ENCODE data around the gene PITX1. TPM values are rescaled to one million over a fixed set of nuclear protein-coding genes. Genes with fewer than 3 reads are reported as not detected.

The PITX1 gene
- total RNA-seq, 2 donors from 2014 or later = 1.3 to 2.4 TPM

DNA sequence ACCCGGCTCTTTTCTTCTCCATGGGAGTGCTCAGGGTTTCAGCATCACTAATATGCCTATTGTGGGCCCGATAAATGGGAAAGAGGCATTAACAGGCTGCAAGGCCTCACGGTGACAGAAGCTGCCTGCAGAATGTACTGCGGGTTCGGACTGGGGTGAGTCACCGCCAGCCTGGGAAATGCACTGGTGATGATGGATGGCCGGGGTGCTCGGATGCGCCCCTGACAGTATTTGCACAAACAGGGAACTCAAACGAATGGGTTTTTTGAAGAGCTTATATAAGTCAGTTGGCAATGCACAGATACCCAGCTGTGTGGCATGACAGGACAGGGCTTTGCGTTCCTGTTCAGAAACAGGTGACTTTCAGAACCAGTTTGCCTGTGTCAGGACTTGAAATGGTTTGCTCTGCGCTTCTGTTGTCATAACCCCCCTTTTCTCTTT, 42.0 kb upstream of the PITX1 start:
- H3K9ac ChIP-seq (ENCODE audit: extremely low read depth, low read length, poor library complexity, severe bottlenecking) = no peak overlapping the region
- no peak overlapping the region for H3K27ac ChIP-seq (ENCODE audit: low read depth, low read length)
- peaks cover 8% of the 10 kb centered on the region for H3K27me3 Mint-ChIP-seq (ENCODE audit: insufficient read depth)
- H3K27ac Mint-ChIP-seq = no peak overlapping the region
- H3K36me3 Mint-ChIP-seq (ENCODE audit: low read depth) = no peaks in the 10 kb centered on the region
- 90 to 94% methylated on average over 5 to 12 of the region's 12 CpGs for WGBS, 2 experiments (ENCODE audit: insufficient coverage in 1 of 2, insufficient read length in 1 of 2)
- peaks cover 22% of the 10 kb centered on the region for H3K4me1 Mint-ChIP-seq
- no peaks in the 10 kb centered on the region for H3K27me3 ChIP-seq (ENCODE audit: control insufficient read depth, insufficient read depth, low read length, poor library complexity, severe bottlenecking)
- no peak overlapping the region for H3K4me3 Mint-ChIP-seq
- no peaks in the 10 kb centered on the region for H3K36me3 ChIP-seq (ENCODE audit: control insufficient read depth, insufficient read depth, low read length)
- peaks cover 20% of the 10 kb centered on the region for H3K4me1 ChIP-seq (ENCODE audit: control insufficient read depth, insufficient read depth, low read length)
- TF ChIP-seq, protein P1, sequence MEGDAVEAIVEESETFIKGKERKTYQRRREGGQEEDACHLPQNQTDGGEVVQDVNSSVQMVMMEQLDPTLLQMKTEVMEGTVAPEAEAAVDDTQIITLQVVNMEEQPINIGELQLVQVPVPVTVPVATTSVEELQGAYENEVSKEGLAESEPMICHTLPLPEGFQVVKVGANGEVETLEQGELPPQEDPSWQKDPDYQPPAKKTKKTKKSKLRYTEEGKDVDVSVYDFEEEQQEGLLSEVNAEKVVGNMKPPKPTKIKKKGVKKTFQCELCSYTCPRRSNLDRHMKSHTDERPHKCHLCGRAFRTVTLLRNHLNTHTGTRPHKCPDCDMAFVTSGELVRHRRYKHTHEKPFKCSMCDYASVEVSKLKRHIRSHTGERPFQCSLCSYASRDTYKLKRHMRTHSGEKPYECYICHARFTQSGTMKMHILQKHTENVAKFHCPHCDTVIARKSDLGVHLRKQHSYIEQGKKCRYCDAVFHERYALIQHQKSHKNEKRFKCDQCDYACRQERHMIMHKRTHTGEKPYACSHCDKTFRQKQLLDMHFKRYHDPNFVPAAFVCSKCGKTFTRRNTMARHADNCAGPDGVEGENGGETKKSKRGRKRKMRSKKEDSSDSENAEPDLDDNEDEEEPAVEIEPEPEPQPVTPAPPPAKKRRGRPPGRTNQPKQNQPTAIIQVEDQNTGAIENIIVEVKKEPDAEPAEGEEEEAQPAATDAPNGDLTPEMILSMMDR (conservative IDR thresholded peaks at IDR 0.05) = no peak
- H3K4me3 ChIP-seq (ENCODE audit: low read length) = no peak overlapping the region
- DNase-seq = no peak
- H3K9me3 ChIP-seq (ENCODE audit: control insufficient read depth, low read length) = peaks cover 5% of the 10 kb centered on the region
- peaks cover 5% of the 10 kb centered on the region for H3K9me3 Mint-ChIP-seq

DNA sequence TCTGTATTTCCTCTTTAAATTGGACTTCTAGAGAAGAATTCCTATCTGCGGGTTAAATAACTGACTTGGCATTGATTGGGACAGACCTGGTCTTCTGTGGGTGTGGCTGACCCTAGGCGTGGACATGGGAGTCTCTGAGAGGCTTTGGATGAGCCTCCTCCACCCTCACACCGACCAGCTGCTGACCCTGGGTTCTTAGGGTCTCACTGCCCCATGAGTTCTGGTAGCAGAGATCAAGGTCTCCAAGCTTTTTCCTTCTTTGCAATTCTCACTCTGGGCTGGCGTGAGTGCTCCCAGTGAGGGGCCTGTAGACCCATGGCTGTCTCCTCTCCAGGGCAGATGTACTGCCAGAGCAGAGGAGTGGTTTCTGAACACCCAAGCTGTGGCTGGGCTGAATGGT, 41.6 kb upstream of the PITX1 start:
- Histone ChIP-seq H3K27me3 (ENCODE audit: control insufficient read depth, insufficient read depth, low read length, poor library complexity, severe bottlenecking) (no peaks in the 10 kb centered on the region), H3K9me3 (ENCODE audit: control insufficient read depth, low read length) (peaks cover under 1% of the 10 kb centered on the region), H3K9ac (ENCODE audit: extremely low read depth, low read length, poor library complexity, severe bottlenecking) (no peak overlapping the region), H3K4me3 (ENCODE audit: low read length) (no peak overlapping the region), H3K36me3 (ENCODE audit: control insufficient read depth, insufficient read depth, low read length) (no peaks in the 10 kb centered on the region), H3K4me1 (ENCODE audit: control insufficient read depth, insufficient read depth, low read length) (peaks cover 20% of the 10 kb centered on the region), H3K27ac (ENCODE audit: low read depth, low read length) (no peak overlapping the region)
- Mint-ChIP-seq H3K36me3 (ENCODE audit: low read depth) (no peaks in the 10 kb centered on the region), H3K4me3 (no peak overlapping the region), H3K4me1 (peaks cover 22% of the 10 kb centered on the region), H3K27ac (no peak overlapping the region), H3K9me3 (peaks cover under 1% of the 10 kb centered on the region), H3K27me3 (ENCODE audit: insufficient read depth) (peaks cover 3% of the 10 kb centered on the region)
- TF ChIP-seq, protein P1 (conservative IDR thresholded peaks at IDR 0.05) = no peak
- no peak for DNase-seq
- WGBS, 2 experiments (ENCODE audit: insufficient coverage in 1 of 2, insufficient read length in 1 of 2) = 82 to 100% methylated on average over 1 to 4 of the region's 4 CpGs

DNA sequence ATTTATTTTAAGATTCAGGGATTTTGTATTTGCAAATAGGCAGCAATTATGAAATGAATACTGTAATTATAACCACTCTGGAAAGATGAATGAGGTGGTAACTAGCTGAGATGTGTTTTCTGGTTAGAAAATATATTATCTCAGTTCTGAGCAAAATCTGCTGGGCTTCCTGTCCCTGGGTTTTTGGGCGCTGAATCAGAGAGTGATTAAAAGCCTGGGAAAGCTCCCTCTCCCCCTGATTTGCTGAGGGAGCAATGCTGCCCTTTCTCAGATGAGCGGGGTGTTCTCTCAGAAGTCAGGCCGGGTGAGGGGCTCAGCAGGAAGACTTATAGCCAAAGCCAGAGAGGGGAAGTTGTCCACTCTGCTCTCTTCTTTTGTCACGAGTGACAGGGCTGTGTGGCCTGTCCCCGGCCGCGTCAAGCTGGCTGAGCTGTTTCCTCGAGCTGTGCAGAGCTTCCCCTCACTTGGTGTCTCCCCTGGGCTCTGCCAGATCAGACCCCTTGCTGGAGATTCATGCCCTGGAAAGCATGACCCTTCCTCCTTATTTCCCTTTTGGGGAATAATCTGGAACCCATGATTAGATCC, 39.8 kb upstream of the PITX1 start:
- Histone ChIP-seq H3K27ac (ENCODE audit: low read depth, low read length) (no peak overlapping the region), H3K36me3 (ENCODE audit: control insufficient read depth, insufficient read depth, low read length) (no peaks in the 10 kb centered on the region), H3K9ac (ENCODE audit: extremely low read depth, low read length, poor library complexity, severe bottlenecking) (no peak overlapping the region), H3K4me3 (ENCODE audit: low read length) (no peak overlapping the region), H3K9me3 (ENCODE audit: control insufficient read depth, low read length) (no peaks in the 10 kb centered on the region), H3K27me3 (ENCODE audit: control insufficient read depth, insufficient read depth, low read length, poor library complexity, severe bottlenecking) (no peaks in the 10 kb centered on the region), H3K4me1 (ENCODE audit: control insufficient read depth, insufficient read depth, low read length) (peaks cover 30% of the 10 kb centered on the region)
- WGBS, 2 experiments (ENCODE audit: insufficient coverage in 1 of 2, insufficient read length in 1 of 2) = 81 to 83% methylated on average over 7 to 8 of the region's 8 CpGs
- TF ChIP-seq, protein P1 (conservative IDR thresholded peaks at IDR 0.05) = no peak
- no peaks in the 10 kb centered on the region for H3K9me3 Mint-ChIP-seq
- H3K4me1 Mint-ChIP-seq = peaks cover 33% of the 10 kb centered on the region
- H3K36me3 Mint-ChIP-seq (ENCODE audit: low read depth) = no peaks in the 10 kb centered on the region
- H3K4me3 Mint-ChIP-seq = no peak overlapping the region
- H3K27ac Mint-ChIP-seq = no peak overlapping the region
- peaks cover 5% of the 10 kb centered on the region for H3K27me3 Mint-ChIP-seq (ENCODE audit: insufficient read depth)
- no peak for DNase-seq

Measured in endodermal cell (in vitro differentiated cells).